ENCODE results near the gene HIP1.

Gene HIP1

GRCh38 chr7:75650062-75650461 is 88.7 kb downstream of the HIP1 start:
- Histone ChIP-seq H3K36me3 (ENCODE audit: control insufficient read depth in 2 of 2, insufficient read depth in 2 of 2, low read length in 2 of 2) (no peaks in the 10 kb centered on the region), H3K9me3 (ENCODE audit: control insufficient read depth in 2 of 2, low read length in 2 of 2) (no peaks in the 10 kb centered on the region), H3K4me3 (ENCODE audit: low read length in 2 of 2) (no peak overlapping the region), H3K9ac (ENCODE audit: low read length in 2 of 2) (no peak overlapping the region), H3K4me1 (ENCODE audit: control insufficient read depth, insufficient read depth, low read length) (peaks cover 2% of the 10 kb centered on the region), H3K27ac (ENCODE audit: low read length) (no peak overlapping the region), H3K27me3 (ENCODE audit: control insufficient read depth in 1 of 2, insufficient read depth in 2 of 2, low read length in 2 of 2) (no peaks in the 10 kb centered on the region)

GRCh38 chr7:75649462-75649861 is 89.3 kb downstream of the HIP1 start:
- Histone ChIP-seq H3K27me3 (ENCODE audit: control insufficient read depth in 1 of 2, insufficient read depth in 2 of 2, low read length in 2 of 2) (no peaks in the 10 kb centered on the region), H3K27ac (ENCODE audit: low read length) (no peak overlapping the region), H3K4me3 (ENCODE audit: low read length in 2 of 2) (no peak overlapping the region), H3K36me3 (ENCODE audit: control insufficient read depth in 2 of 2, insufficient read depth in 2 of 2, low read length in 2 of 2) (no peaks in the 10 kb centered on the region), H3K9me3 (ENCODE audit: control insufficient read depth in 2 of 2, low read length in 2 of 2) (no peaks in the 10 kb centered on the region), H3K4me1 (ENCODE audit: control insufficient read depth, insufficient read depth, low read length) (peaks cover 2% of the 10 kb centered on the region), H3K9ac (ENCODE audit: low read length in 2 of 2) (no peak overlapping the region)

- peaks cover 2% of the 10 kb centered on the region for H3K4me1 ChIP-seq (ENCODE audit: control insufficient read depth, insufficient read depth, low read length)
- H3K4me3 ChIP-seq (ENCODE audit: low read length in 2 of 2), result no peak overlapping the region
- H3K27ac ChIP-seq (ENCODE audit: low read length), result no peak overlapping the region
- peaks cover 0 to 1% of the 10 kb centered on the region in 2 donors for H3K9me3 ChIP-seq (ENCODE audit: control insufficient read depth in 2 of 2, low read length in 2 of 2)
- no peaks in the 10 kb centered on the region for H3K27me3 ChIP-seq (ENCODE audit: control insufficient read depth in 1 of 2, insufficient read depth in 2 of 2, low read length in 2 of 2)
- H3K36me3 ChIP-seq (ENCODE audit: control insufficient read depth in 2 of 2, insufficient read depth in 2 of 2, low read length in 2 of 2), result no peaks in the 10 kb centered on the region
- H3K9ac ChIP-seq (ENCODE audit: low read length in 2 of 2), result no peak overlapping the region
Observed at GRCh38 chr7:75647709-75648438, 90.9 kb downstream of the HIP1 start.

- Histone ChIP-seq H3K36me3 (ENCODE audit: control insufficient read depth in 2 of 2, insufficient read depth in 2 of 2, low read length in 2 of 2) (no peaks in the 10 kb centered on the region), H3K4me1 (ENCODE audit: control insufficient read depth, insufficient read depth, low read length) (peaks cover 2% of the 10 kb centered on the region), H3K9ac (ENCODE audit: low read length in 2 of 2) (no peak overlapping the region), H3K4me3 (ENCODE audit: low read length in 2 of 2) (no peak overlapping the region), H3K27ac (ENCODE audit: low read length) (no peak overlapping the region), H3K9me3 (ENCODE audit: control insufficient read depth in 2 of 2, low read length in 2 of 2) (peaks cover 0 to 5% of the 10 kb centered on the region in 2 donors), H3K27me3 (ENCODE audit: control insufficient read depth in 1 of 2, insufficient read depth in 2 of 2, low read length in 2 of 2) (no peaks in the 10 kb centered on the region)
Observed at GRCh38 chr7:75646571-75647102, 92.1 kb downstream of the HIP1 start.

- peaks cover 0 to 5% of the 10 kb centered on the region in 2 donors for H3K9me3 ChIP-seq (ENCODE audit: control insufficient read depth in 2 of 2, low read length in 2 of 2)
- no peaks in the 10 kb centered on the region for H3K36me3 ChIP-seq (ENCODE audit: control insufficient read depth in 2 of 2, insufficient read depth in 2 of 2, low read length in 2 of 2)
- no peaks in the 10 kb centered on the region for H3K27me3 ChIP-seq (ENCODE audit: control insufficient read depth in 1 of 2, insufficient read depth in 2 of 2, low read length in 2 of 2)
- no peak overlapping the region for H3K4me3 ChIP-seq (ENCODE audit: low read length in 2 of 2)
- no peak overlapping the region for H3K27ac ChIP-seq (ENCODE audit: low read length)
- H3K9ac ChIP-seq (ENCODE audit: low read length in 2 of 2), result no peak overlapping the region
- peaks cover 2% of the 10 kb centered on the region for H3K4me1 ChIP-seq (ENCODE audit: control insufficient read depth, insufficient read depth, low read length)
Observed at GRCh38 chr7:75645570-75645969, 93.2 kb downstream of the HIP1 start.

GRCh38 chr7:75644589-75644988 is 94.2 kb downstream of the HIP1 start:
- no peaks in the 10 kb centered on the region for H3K36me3 ChIP-seq (ENCODE audit: control insufficient read depth in 2 of 2, insufficient read depth in 2 of 2, low read length in 2 of 2)
- H3K9ac ChIP-seq (ENCODE audit: low read length in 2 of 2), result no peak overlapping the region
- H3K27ac ChIP-seq (ENCODE audit: low read length), result no peak overlapping the region
- H3K4me3 ChIP-seq (ENCODE audit: low read length in 2 of 2), result no peak overlapping the region
- peaks cover 3% of the 10 kb centered on the region for H3K4me1 ChIP-seq (ENCODE audit: control insufficient read depth, insufficient read depth, low read length)
- H3K27me3 ChIP-seq (ENCODE audit: control insufficient read depth in 1 of 2, insufficient read depth in 2 of 2, low read length in 2 of 2), result no peaks in the 10 kb centered on the region
- H3K9me3 ChIP-seq (ENCODE audit: control insufficient read depth in 2 of 2, low read length in 2 of 2), result peaks cover 0 to 5% of the 10 kb centered on the region in 2 donors

- Histone ChIP-seq H3K27me3 (ENCODE audit: control insufficient read depth in 1 of 2, insufficient read depth in 2 of 2, low read length in 2 of 2) (no peaks in the 10 kb centered on the region), H3K36me3 (ENCODE audit: control insufficient read depth in 2 of 2, insufficient read depth in 2 of 2, low read length in 2 of 2) (no peaks in the 10 kb centered on the region), H3K27ac (ENCODE audit: low read length) (no peak overlapping the region), H3K4me1 (ENCODE audit: control insufficient read depth, insufficient read depth, low read length) (peaks cover 11% of the 10 kb centered on the region), H3K4me3 (ENCODE audit: low read length in 2 of 2) (no peak overlapping the region), H3K9me3 (ENCODE audit: control insufficient read depth in 2 of 2, low read length in 2 of 2) (peaks cover 0 to 5% of the 10 kb centered on the region in 2 donors), H3K9ac (ENCODE audit: low read length in 2 of 2) (no peak overlapping the region)
Observed at GRCh38 chr7:75642810-75643486, 95.8 kb downstream of the HIP1 start.

- Histone ChIP-seq H3K4me3 (ENCODE audit: low read length in 2 of 2) (peak overlapping the region in 1 of 2 donors; percentile 74), H3K9me3 (ENCODE audit: control insufficient read depth in 2 of 2, low read length in 2 of 2) (peaks cover 0 to 5% of the 10 kb centered on the region in 2 donors), H3K9ac (ENCODE audit: low read length in 2 of 2) (no peak overlapping the region), H3K36me3 (ENCODE audit: control insufficient read depth in 2 of 2, insufficient read depth in 2 of 2, low read length in 2 of 2) (no peaks in the 10 kb centered on the region), H3K27ac (ENCODE audit: low read length) (no peak overlapping the region), H3K27me3 (ENCODE audit: control insufficient read depth in 1 of 2, insufficient read depth in 2 of 2, low read length in 2 of 2) (no peaks in the 10 kb centered on the region), H3K4me1 (ENCODE audit: control insufficient read depth, insufficient read depth, low read length) (peaks cover 16% of the 10 kb centered on the region)
Observed at GRCh38 chr7:75640201-75640600, 98.5 kb downstream of the HIP1 start.

- peak overlapping the region in 1 of 2 donors; percentile 48 for H3K9ac ChIP-seq (ENCODE audit: low read length in 2 of 2)
- peaks cover 0 to 5% of the 10 kb centered on the region in 2 donors for H3K9me3 ChIP-seq (ENCODE audit: control insufficient read depth in 2 of 2, low read length in 2 of 2)
- no peaks in the 10 kb centered on the region for H3K36me3 ChIP-seq (ENCODE audit: control insufficient read depth in 2 of 2, insufficient read depth in 2 of 2, low read length in 2 of 2)
- H3K27ac ChIP-seq (ENCODE audit: low read length), result no peak overlapping the region
- peak overlapping the region; percentile 62 to 74 for H3K4me3 ChIP-seq (ENCODE audit: low read length in 2 of 2)
- H3K4me1 ChIP-seq (ENCODE audit: control insufficient read depth, insufficient read depth, low read length), result peaks cover 16% of the 10 kb centered on the region
- no peaks in the 10 kb centered on the region for H3K27me3 ChIP-seq (ENCODE audit: control insufficient read depth in 1 of 2, insufficient read depth in 2 of 2, low read length in 2 of 2)
Observed at GRCh38 chr7:75639886-75640190, 98.9 kb downstream of the HIP1 start.

- no peak overlapping the region for H3K27ac ChIP-seq (ENCODE audit: low read length)
- H3K9me3 ChIP-seq (ENCODE audit: control insufficient read depth in 2 of 2, low read length in 2 of 2), result peaks cover 0 to 5% of the 10 kb centered on the region in 2 donors
- H3K27me3 ChIP-seq (ENCODE audit: control insufficient read depth in 1 of 2, insufficient read depth in 2 of 2, low read length in 2 of 2), result no peaks in the 10 kb centered on the region
- H3K36me3 ChIP-seq (ENCODE audit: control insufficient read depth in 2 of 2, insufficient read depth in 2 of 2, low read length in 2 of 2), result no peaks in the 10 kb centered on the region
- peak overlapping the region; percentile 63 to 79 for H3K4me3 ChIP-seq (ENCODE audit: low read length in 2 of 2)
- H3K4me1 ChIP-seq (ENCODE audit: control insufficient read depth, insufficient read depth, low read length), result peaks cover 16% of the 10 kb centered on the region
- H3K9ac ChIP-seq (ENCODE audit: low read length in 2 of 2), result peak overlapping the region; percentile 48 to 55
Observed at GRCh38 chr7:75639071-75639885, 99.5 kb downstream of the HIP1 start.
